ENCODE measurements around the gene ZNF593. TPM values are rescaled to one million over a fixed set of nuclear protein-coding genes. Genes with fewer than 3 reads are reported as not detected.

Gene ZNF593
- total and polyA plus RNA-seq, 3 donors from 2014 or later = 22.8 to 56.7 (median 37.3) TPM

GRCh38 chr1:26124418-26125331, 45.0 kb upstream of the ZNF593 start:
- H3K4me3 ChIP-seq = no peak overlapping the region

GRCh38 chr1:26125382-26125781, 44.3 kb upstream of the ZNF593 start:
- intact Hi-C loops (cut with DNase I; ENCODE audit: low total_unique reads) = no loop called here
- Histone ChIP-seq H3K36me3 (ENCODE audit: low read depth, missing control alignments) (no peaks in the 10 kb centered on the region), H3K27ac (no peak overlapping the region), H3K9me3 (no peaks in the 10 kb centered on the region), H3K27me3 (no peaks in the 10 kb centered on the region), H3K4me1 (no peaks in the 10 kb centered on the region), H3K4me3 (no peak overlapping the region)
- no peak for TF ChIP-seq POLR2A (IDR thresholded peaks at IDR 0.05)
- no peak for TF ChIP-seq CTCF (IDR thresholded peaks at IDR 0.05)
- no peak for DNase-seq

More at GRCh38 chr1:26124418-26125331, 45.0 kb upstream of the ZNF593 start:
- Histone ChIP-seq H3K9me3 (no peaks in the 10 kb centered on the region), H3K27ac (no peak overlapping the region), H3K27me3 (no peaks in the 10 kb centered on the region), H3K36me3 (ENCODE audit: low read depth, missing control alignments) (no peaks in the 10 kb centered on the region), H3K4me1 (no peaks in the 10 kb centered on the region)
- TF ChIP-seq CTCF (IDR thresholded peaks at IDR 0.05) = no peak
- no peak for TF ChIP-seq POLR2A (IDR thresholded peaks at IDR 0.05)
- no peak for DNase-seq
- intact Hi-C loops (cut with DNase I; ENCODE audit: low total_unique reads) = no loop called here
- 84 to 89% methylated on average over 4 of the region's 4 CpGs for WGBS, 2 donors

GRCh38 chr1:26125946-26126320, 43.8 kb upstream of the ZNF593 start:
- whole genome bisulfite sequencing, 2 donors = 71 to 86% methylated on average over 1 of the region's 1 CpG
- no peaks in the 10 kb centered on the region for H3K27me3 ChIP-seq
- H3K9me3 ChIP-seq = no peaks in the 10 kb centered on the region
- no peaks in the 10 kb centered on the region for H3K4me1 ChIP-seq
- no peaks in the 10 kb centered on the region for H3K36me3 ChIP-seq (ENCODE audit: low read depth, missing control alignments)
- H3K27ac ChIP-seq = no peak overlapping the region
- no peak overlapping the region for H3K4me3 ChIP-seq
- DNase-seq = no peak
- intact Hi-C loops (cut with DNase I; ENCODE audit: low total_unique reads) = no loop called here
- TF ChIP-seq POLR2A (IDR thresholded peaks at IDR 0.05) = no peak
- no peak for TF ChIP-seq CTCF (IDR thresholded peaks at IDR 0.05)

- Histone ChIP-seq H3K4me3 (no peak overlapping the region), H3K27ac (no peak overlapping the region), H3K4me1 (no peaks in the 10 kb centered on the region), H3K27me3 (no peaks in the 10 kb centered on the region), H3K9me3 (no peaks in the 10 kb centered on the region), H3K36me3 (ENCODE audit: low read depth, missing control alignments) (no peaks in the 10 kb centered on the region)
- intact Hi-C loops (cut with DNase I; ENCODE audit: low total_unique reads) = no loop called here
- TF ChIP-seq CTCF (IDR thresholded peaks at IDR 0.05) (no peak), POLR2A (IDR thresholded peaks at IDR 0.05) (no peak)
- DNase-seq = no peak
- WGBS, 2 donors = 71 to 75% methylated on average over 9 of the region's 9 CpGs
These were observed 43.2 kb upstream of the ZNF593 start for GRCh38 chr1:26126321-26127084.

Measured in testis (tissue), 3 donors.